CD4-positive, alpha-beta T cell (primary cell): ENCODE measurements around the gene CACNG6. TPM values are rescaled to one million over a fixed set of nuclear protein-coding genes. Genes with fewer than 3 reads are reported as not detected.

ENCODE experiments used
- ATAC-seq: fragments of 200-7000 bp; cut with Tn5 transposase; one replicate; pipeline ENCODE4 v1.10.0; 2022; ENCODE audit warnings: mild to moderate bottlenecking; ENCODE audit not compliant: poor library complexity
- CTCF ChIA-PET: fragments of 350-600 bp; sonication (Branson Sonifier 250); formaldehyde crosslinking; loops from one replicate; lab custom pipeline; 2021; ENCODE audit warnings: antibody characterized with exemption, inconsistent platforms; lab: Charles Lee
- POLR2A ChIA-PET: fragments of 350-600 bp; sonication (Branson Sonifier 250); formaldehyde crosslinking; loops from one replicate; lab custom pipeline; 2021; ENCODE audit warnings: antibody characterized with exemption, inconsistent platforms; lab: Charles Lee
- DNase-seq, 14 experiments: peaks; one replicate each; pipeline ENCODE4 v3.0.0-alpha.2; 2013 to 2020; ENCODE audit warnings: mixed read lengths in 2 of 14
- H3K27ac ChIP-seq, 2 donors: one replicate each; pipeline versions ENCODE4 v1.5.1 to v1.7.0; 2013; ENCODE audit warnings: low read length in 2 of 2, low read depth in 1 of 2, mild to moderate bottlenecking in 1 of 2
- H3K27me3 ChIP-seq, 2 experiments: 1 replicate in 1 of 2; 2 replicates in 1 of 2; pipeline versions ENCODE4 v1.6.1 to v1.7.0; 2013; ENCODE audit warnings: low read length in 2 of 2, control low read depth in 1 of 2, mild to moderate bottlenecking in 1 of 2, moderate library complexity in 1 of 2; ENCODE audit not compliant: insufficient read depth in 2 of 2, control insufficient read depth in 1 of 2
- H3K36me3 ChIP-seq: one replicate; pipeline ENCODE4 v1.6.1; 2013; ENCODE audit warnings: low read length, control low read depth; ENCODE audit not compliant: insufficient read depth
- H3K4me1 ChIP-seq: one replicate; pipeline ENCODE4 v1.6.1; 2013; ENCODE audit warnings: low read length, control low read depth; ENCODE audit not compliant: insufficient read depth
- H3K4me3 ChIP-seq: one replicate; pipeline ENCODE4 v1.5.1; 2013; ENCODE audit warnings: mild to moderate bottlenecking, low read length, moderate library complexity
- H3K9me3 ChIP-seq, 2 experiments: 1 replicate in 1 of 2; 2 replicates in 1 of 2; pipeline versions ENCODE4 v1.6.1 to v1.7.0; 2013; ENCODE audit warnings: low read length in 2 of 2, mild to moderate bottlenecking in 2 of 2, control low read depth in 1 of 2, moderate library complexity in 1 of 2; ENCODE audit not compliant: control insufficient read depth in 1 of 2, insufficient read depth in 1 of 2
- H3K27ac Mint-ChIP-seq: one replicate; pipeline ENCODE4 v1.8.0; 2020; ENCODE audit warnings: mixed read lengths
- H3K27me3 Mint-ChIP-seq: one replicate; pipeline ENCODE4 v1.8.0; 2021; ENCODE audit warnings: mixed read lengths
- H3K36me3 Mint-ChIP-seq: one replicate; pipeline ENCODE4 v1.8.0; 2021; ENCODE audit warnings: low read depth, mixed read lengths
- H3K4me1 Mint-ChIP-seq: one replicate; pipeline ENCODE4 v1.8.0; 2021; ENCODE audit warnings: low read depth, mixed read lengths
- H3K4me3 Mint-ChIP-seq: one replicate; pipeline ENCODE4 v1.8.0; 2020; ENCODE audit warnings: mild to moderate bottlenecking, mixed read lengths
- H3K9me3 Mint-ChIP-seq: one replicate; pipeline ENCODE4 v1.8.0; 2020; ENCODE audit warnings: mixed read lengths
- CTCF ChIP-seq: fragments of 200-600 bp; IDR thresholded peaks from one replicate; pipeline ENCODE4 v1.8.0; 2022; ENCODE audit warnings: antibody characterized with exemption, mild to moderate bottlenecking
- intact Hi-C, 2 experiments: fragments of 100-400 bp; cut with DNase I in 1 of 2; cut with micrococcal nuclease in 1 of 2; formaldehyde crosslinking; loops; one replicate each; pipeline versions ENCODE4 v1.15.1 to v1.9.0; 2023 to 2025; cut with DNase I, micrococcal nuclease
- total RNA-seq, 174 experiments: library from RNA in 2 of 174; stranded (reverse) in 2 of 174; gene quantifications; one replicate each; pipeline ENCODE4 v1.2.3 and lab custom pipeline; 2021 to 2026

Gene CACNG6
- total RNA-seq, 2 experiments from 2014 or later: not detected

- Histone ChIP-seq H3K27me3 (peaks cover 3 to 6% of the 10 kb centered on the region in 2 experiments), H3K36me3 (no peaks in the 10 kb centered on the region), H3K9me3 (peaks cover 0 to 4% of the 10 kb centered on the region in 2 experiments), H3K27ac (no peak overlapping the region), H3K4me1 (peaks cover 2% of the 10 kb centered on the region), H3K4me3 (no peak overlapping the region)
- Mint-ChIP-seq H3K36me3 (no peaks in the 10 kb centered on the region), H3K4me3 (no peak overlapping the region), H3K9me3 (no peaks in the 10 kb centered on the region), H3K4me1 (no peaks in the 10 kb centered on the region), H3K27ac (no peak overlapping the region), H3K27me3 (peaks cover 38% of the 10 kb centered on the region)
- intact Hi-C loops: loop anchor here in 1 of 2 experiments (5.0 kb wide), 1 partner anchor 832 kb away; no protein-coding TSS in a partner anchor
- ATAC-seq (no peak), DNase-seq (no peak)
- ChIA-PET POLR2A (no interaction called here), CTCF (interaction anchor here (0.6 to 1.7 kb wide), 4 partner anchors 8 to 236 kb away, joined by 3 to 19 read pairs (median 4); no protein-coding TSS in a partner anchor)
- no peak for TF ChIP-seq CTCF
Observed at GRCh38 chr19:54029301-54029700, 37.9 kb downstream of the CACNG6 start.

GRCh38 chr19:54029930-54030490, 38.6 kb downstream of the CACNG6 start:
- DNase-seq (peak; percentile 30 to 75 (median 44)), ATAC-seq (no peak)
- peak; percentile 50 for TF ChIP-seq CTCF
- ChIA-PET CTCF (interaction anchor here (0.6 to 1.7 kb wide), 5 partner anchors 9 to 237 kb away, joined by 3 to 19 read pairs (median 4); no protein-coding TSS in a partner anchor), POLR2A (no interaction called here)
- Histone ChIP-seq H3K27ac (no peak overlapping the region), H3K4me1 (peaks cover 2% of the 10 kb centered on the region), H3K9me3 (no peaks in the 10 kb centered on the region), H3K4me3 (no peak overlapping the region), H3K27me3 (peaks cover 2 to 3% of the 10 kb centered on the region in 2 experiments), H3K36me3 (no peaks in the 10 kb centered on the region)
- Mint-ChIP-seq H3K9me3 (no peaks in the 10 kb centered on the region), H3K4me1 (no peaks in the 10 kb centered on the region), H3K4me3 (no peak overlapping the region), H3K36me3 (no peaks in the 10 kb centered on the region), H3K27me3 (peaks cover 41% of the 10 kb centered on the region), H3K27ac (no peak overlapping the region)
- intact Hi-C loops: loop anchor here (1.0 to 5.0 kb wide), 4 partner anchors 237 to 833 kb away; no protein-coding TSS in a partner anchor

GRCh38 chr19:54030895-54031586, 39.6 kb downstream of the CACNG6 start:
- Histone ChIP-seq H3K27ac (no peak overlapping the region), H3K9me3 (no peaks in the 10 kb centered on the region), H3K36me3 (no peaks in the 10 kb centered on the region), H3K4me3 (no peak overlapping the region), H3K27me3 (peaks cover 0 to 2% of the 10 kb centered on the region in 2 experiments), H3K4me1 (peaks cover 2% of the 10 kb centered on the region)
- TF ChIP-seq CTCF: no peak
- no peak for DNase-seq
- Mint-ChIP-seq H3K4me1 (no peaks in the 10 kb centered on the region), H3K4me3 (no peak overlapping the region), H3K36me3 (no peaks in the 10 kb centered on the region), H3K27ac (no peak overlapping the region), H3K27me3 (peaks cover 46% of the 10 kb centered on the region), H3K9me3 (no peaks in the 10 kb centered on the region)
- no peak for ATAC-seq
- intact Hi-C loops: loop anchor here (1.0 to 5.0 kb wide), 3 partner anchors 238 to 606 kb away; no protein-coding TSS in a partner anchor
- ChIA-PET POLR2A (no interaction called here), CTCF (interaction anchor here (0.7 kb wide), 1 partner anchor 238 kb away, joined by 4 read pairs; no protein-coding TSS in a partner anchor)
